PC-9 (cell line): Measurements from ENCODE around the gene USP50. TPM values are rescaled to one million over a fixed set of nuclear protein-coding genes. Genes with fewer than 3 reads are reported as not detected.
"Not testable (repeated sequence)": the region's sequence is repeated elsewhere in the genome, so short reads cannot be mapped to it uniquely, and the experiment has no call there.

Experiments used
- BruUV-seq: library from RNA; stranded (reverse); fragments of 400-500 nt; replicated peaks from 2 replicates; lab custom pipeline; 2021; lab: Mats Ljungman, UMichigan
- CTCF ChIA-PET: fragments of 300-600 bp; sonication (Branson Sonifier 250); formaldehyde crosslinking; loops from one replicate; lab custom pipeline; 2022; ENCODE audit warnings: antibody characterized with exemption; lab: Charles Lee
- POLR2A ChIA-PET: fragments of 300-600 bp; sonication (Branson Sonifier 250); formaldehyde crosslinking; loops from one replicate; lab custom pipeline; 2022; ENCODE audit warnings: antibody characterized with exemption; ENCODE audit not compliant: unreplicated experiment; lab: Charles Lee
- DNase-seq, 2 experiments: peaks; one replicate each; pipeline versions ENCODE4 v3.0.0 to v3.0.0-alpha.2; 2015 to 2022; ENCODE audit warnings: mixed read lengths in 1 of 2
- H2AFZ ChIP-seq: fragments of 200-600 bp; sonication (generic); 2 replicates; pipeline ENCODE4 v1.8.1; 2017; ENCODE audit warnings: antibody characterized with exemption
- H3F3A ChIP-seq: fragments of 200-600 bp; sonication (generic); 2 replicates; pipeline ENCODE4 v1.8.1; 2017; ENCODE audit warnings: antibody characterized with exemption, mild to moderate bottlenecking, low read depth; ENCODE audit not compliant: insufficient read depth
- H3K27ac ChIP-seq: fragments of 200-600 bp; sonication (generic); 2 replicates; pipeline ENCODE4 v1.6.1; 2016; ENCODE audit warnings: mixed run types
- H3K27me3 ChIP-seq: fragments of 200-600 bp; sonication (generic); 2 replicates; pipeline ENCODE4 v1.6.1; 2016; ENCODE audit warnings: low read depth, mixed run types; ENCODE audit not compliant: insufficient read depth
- H3K36me3 ChIP-seq: fragments of 200-600 bp; sonication (generic); 2 replicates; pipeline ENCODE4 v1.6.1; 2016; ENCODE audit warnings: low read depth, mixed run types
- H3K4me1 ChIP-seq: fragments of 200-600 bp; sonication (generic); replicated peaks from 2 replicates; pipeline ENCODE4 v1.6.1; 2016; ENCODE audit warnings: mixed run types; ENCODE audit not compliant: insufficient read depth
- H3K4me2 ChIP-seq: fragments of 200-600 bp; sonication (generic); 2 replicates; pipeline ENCODE4 v1.6.1; 2017; ENCODE audit warnings: mixed run types
- H3K4me3 ChIP-seq: fragments of 200-600 bp; sonication (generic); 2 replicates; pipeline ENCODE4 v1.6.1; 2016; ENCODE audit warnings: mixed run types
- H3K79me2 ChIP-seq: fragments of 200-600 bp; sonication (generic); 2 replicates; pipeline ENCODE4 v1.6.1; 2017; ENCODE audit warnings: low read depth, mixed run types
- H3K9me2 ChIP-seq: fragments of 200-600 bp; sonication (generic); 2 replicates; pipeline ENCODE4 v1.8.1; 2017; ENCODE audit warnings: mild to moderate bottlenecking; ENCODE audit not compliant: insufficient read depth
- H3K9me3 ChIP-seq: fragments of 200-600 bp; sonication (generic); 2 replicates; pipeline ENCODE4 v1.8.1; 2016; ENCODE audit warnings: low read depth; ENCODE audit not compliant: insufficient read depth
- H4K20me1 ChIP-seq: fragments of 200-600 bp; sonication (generic); 2 replicates; pipeline ENCODE4 v1.8.1; 2017; ENCODE audit not compliant: insufficient read depth
- EZH2 ChIP-seq: fragments of 200-600 bp; sonication (generic); IDR thresholded peaks from 2 replicates; pipeline ENCODE4 v1.8.0; 2017; ENCODE audit warnings: antibody characterized with exemption, low read depth
- intact Hi-C: fragments of 100-400 bp; cut with micrococcal nuclease; formaldehyde crosslinking; loops from one replicate; pipeline ENCODE4 v1.10.0; 2022; ENCODE audit not compliant: unreplicated experiment
- total RNA-seq: library from RNA; stranded (reverse); gene quantifications from 2 replicates; pipeline ENCODE4 v1.2.3, GENCODE V29; 2021
- TF ChIP-seq, protein P1 (sequence below): fragments of 200-600 bp; sonication (generic); conservative IDR thresholded peaks from 2 replicates; pipeline ENCODE4 v1.6.1; 2017; ENCODE audit warnings: mixed run types, antibody characterized with exemption, mild to moderate bottlenecking, moderate library complexity

The USP50 gene
- total RNA-seq, 1 experiment from 2014 or later: not detected

DNA sequence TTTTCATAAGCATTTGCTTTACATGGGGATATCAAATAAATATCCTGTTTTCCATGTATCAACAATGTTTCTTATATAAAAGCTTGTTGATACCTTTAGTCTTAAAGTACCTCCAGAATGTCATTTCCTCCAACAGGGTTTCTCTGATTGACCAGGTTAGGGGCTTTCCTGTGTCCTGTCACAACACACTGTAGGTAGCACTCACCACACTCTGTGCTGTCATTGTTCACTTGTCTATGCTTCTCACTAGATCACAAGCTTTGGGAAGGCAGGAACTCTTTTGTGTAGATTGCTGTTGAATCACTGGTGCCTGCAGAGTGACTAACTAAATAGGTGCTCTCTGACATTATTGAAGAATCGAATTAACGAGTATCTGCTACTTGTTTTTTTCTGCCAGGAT is 49.8 kb downstream of the USP50 start:
- TF ChIP-seq, protein P1, sequence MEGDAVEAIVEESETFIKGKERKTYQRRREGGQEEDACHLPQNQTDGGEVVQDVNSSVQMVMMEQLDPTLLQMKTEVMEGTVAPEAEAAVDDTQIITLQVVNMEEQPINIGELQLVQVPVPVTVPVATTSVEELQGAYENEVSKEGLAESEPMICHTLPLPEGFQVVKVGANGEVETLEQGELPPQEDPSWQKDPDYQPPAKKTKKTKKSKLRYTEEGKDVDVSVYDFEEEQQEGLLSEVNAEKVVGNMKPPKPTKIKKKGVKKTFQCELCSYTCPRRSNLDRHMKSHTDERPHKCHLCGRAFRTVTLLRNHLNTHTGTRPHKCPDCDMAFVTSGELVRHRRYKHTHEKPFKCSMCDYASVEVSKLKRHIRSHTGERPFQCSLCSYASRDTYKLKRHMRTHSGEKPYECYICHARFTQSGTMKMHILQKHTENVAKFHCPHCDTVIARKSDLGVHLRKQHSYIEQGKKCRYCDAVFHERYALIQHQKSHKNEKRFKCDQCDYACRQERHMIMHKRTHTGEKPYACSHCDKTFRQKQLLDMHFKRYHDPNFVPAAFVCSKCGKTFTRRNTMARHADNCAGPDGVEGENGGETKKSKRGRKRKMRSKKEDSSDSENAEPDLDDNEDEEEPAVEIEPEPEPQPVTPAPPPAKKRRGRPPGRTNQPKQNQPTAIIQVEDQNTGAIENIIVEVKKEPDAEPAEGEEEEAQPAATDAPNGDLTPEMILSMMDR: no peak
- no peak for TF ChIP-seq EZH2
- H3K79me2 ChIP-seq: no peaks in the 10 kb centered on the region
- H3K27ac ChIP-seq: no peak overlapping the region
- no peaks in the 10 kb centered on the region for H3K9me2 ChIP-seq
- no peaks in the 10 kb centered on the region for H4K20me1 ChIP-seq
- no peak for DNase-seq
- H3K36me3 ChIP-seq: peaks cover 27% of the 10 kb centered on the region
- intact Hi-C loops: no loop called here
- H3K4me3 ChIP-seq: no peak overlapping the region
- ChIA-PET CTCF (no interaction called here), POLR2A (no interaction called here)
- H2AFZ ChIP-seq: no peak overlapping the region
- no peaks in the 10 kb centered on the region for H3K9me3 ChIP-seq
- H3K4me2 ChIP-seq: no peak overlapping the region
- H3K4me1 ChIP-seq: no peaks in the 10 kb centered on the region
- H3F3A ChIP-seq: no peaks in the 10 kb centered on the region
- no TSS peak for BruUV-seq
- H3K27me3 ChIP-seq: no peaks in the 10 kb centered on the region

DNA sequence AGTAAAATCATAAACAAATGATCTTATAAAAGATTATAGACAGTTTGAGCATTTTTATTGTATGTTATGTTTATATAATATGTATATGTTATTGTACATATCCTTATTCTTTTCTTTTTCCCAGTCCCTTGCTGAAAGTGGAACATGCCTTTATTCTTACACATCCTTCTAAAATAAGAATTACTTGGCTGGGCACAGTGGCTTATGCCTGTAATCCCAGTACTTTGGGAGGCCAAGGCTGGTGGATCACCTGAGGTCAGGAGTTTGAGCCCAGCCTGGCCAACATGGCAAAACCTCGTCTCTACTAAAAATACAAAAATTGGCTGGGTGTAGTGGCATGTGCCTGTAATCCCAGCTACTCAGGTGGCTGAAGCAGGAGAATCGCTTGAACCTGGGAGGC is 51.9 kb downstream of the USP50 start:
- H3K27ac ChIP-seq, H3K79me2 ChIP-seq, H3K4me3 ChIP-seq, CTCF ChIA-PET, intact Hi-C loops, H3K9me2 ChIP-seq, POLR2A ChIA-PET, H3K9me3 ChIP-seq, H3F3A ChIP-seq, H3K4me1 ChIP-seq, DNase-seq, H3K27me3 ChIP-seq, H4K20me1 ChIP-seq, H2AFZ ChIP-seq, H3K4me2 ChIP-seq, BruUV-seq: not testable (repeated sequence)
- peaks cover 25% of the 10 kb centered on the region for H3K36me3 ChIP-seq

DNA sequence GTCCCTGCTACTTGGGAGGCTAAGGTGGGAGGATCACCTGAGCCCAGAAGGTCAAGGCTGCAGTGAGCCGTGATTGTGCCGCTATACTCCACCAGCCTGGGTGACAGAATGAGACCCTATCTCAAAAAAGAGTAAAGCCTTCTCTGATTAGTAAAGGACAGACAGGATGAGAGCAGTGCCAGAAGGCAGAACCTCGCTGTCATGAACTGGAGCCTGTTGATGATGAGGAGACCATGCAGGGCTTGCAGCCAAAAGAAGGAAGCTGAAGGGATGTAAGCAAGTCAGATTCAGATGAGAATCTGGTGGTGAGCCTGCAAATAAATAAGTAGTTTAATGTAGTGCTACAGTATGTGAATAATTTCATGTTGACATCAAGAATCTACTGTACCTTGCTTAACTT is 52.8 kb downstream of the USP50 start:
- intact Hi-C loops: no loop called here
- Histone ChIP-seq H3K4me2 (no peak overlapping the region), H3K9me3 (no peaks in the 10 kb centered on the region), H3K27ac (no peak overlapping the region), H2AFZ (no peak overlapping the region), H3K4me1 (no peaks in the 10 kb centered on the region), H3K9me2 (no peaks in the 10 kb centered on the region), H3K36me3 (peaks cover 21% of the 10 kb centered on the region), H4K20me1 (no peaks in the 10 kb centered on the region; the same call in 1 of the 2 replicates), H3F3A (no peaks in the 10 kb centered on the region), H3K27me3 (no peaks in the 10 kb centered on the region), H3K79me2 (no peaks in the 10 kb centered on the region), H3K4me3 (no peak overlapping the region)
- TF ChIP-seq EZH2: no peak
- TF ChIP-seq, protein P1: no peak
- CTCF ChIA-PET: no interaction called here
- POLR2A ChIA-PET: no interaction called here
- no peak for DNase-seq
- BruUV-seq: no TSS peak

DNA sequence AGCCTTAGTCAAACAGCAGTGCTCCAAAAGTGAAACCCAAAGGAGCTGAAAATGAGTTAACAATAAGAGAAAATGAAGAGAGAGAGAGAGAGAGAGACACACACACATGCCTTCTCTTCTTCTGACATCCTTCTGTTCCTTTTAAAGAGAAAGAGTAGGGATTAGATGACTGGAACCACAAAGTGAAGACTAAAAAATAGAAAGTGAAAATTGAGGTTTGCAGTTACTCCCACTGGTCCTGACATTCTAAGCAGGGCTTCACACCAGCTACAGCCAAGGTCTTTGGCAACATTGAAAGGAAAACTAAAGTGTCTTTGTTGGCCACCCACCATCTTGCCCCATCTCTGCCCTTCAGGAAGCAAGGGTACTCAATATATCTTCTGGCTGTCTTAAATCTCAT is 59.2 kb downstream of the USP50 start:
- no TSS peak for BruUV-seq
- Histone ChIP-seq H3F3A (no peaks in the 10 kb centered on the region), H3K4me1 (no peaks in the 10 kb centered on the region), H3K4me3 (no peak overlapping the region), H3K27ac (no peak overlapping the region), H3K9me2 (no peaks in the 10 kb centered on the region), H3K79me2 (no peaks in the 10 kb centered on the region), H3K36me3 (0 out of 2 replicates have a peak, but pooled peaks cover 5% of the 10 kb centered on the region), H4K20me1 (no peaks in the 10 kb centered on the region; the same call in 1 of the 2 replicates), H3K9me3 (no peaks in the 10 kb centered on the region), H2AFZ (no peak overlapping the region), H3K4me2 (no peak overlapping the region), H3K27me3 (no peaks in the 10 kb centered on the region)
- DNase-seq: no peak
- intact Hi-C loops: no loop called here
- CTCF ChIA-PET: no interaction called here
- POLR2A ChIA-PET: no interaction called here
- no peak for TF ChIP-seq EZH2
- TF ChIP-seq, protein P1: no peak
